IMR-90 (cell line): Measurements from ENCODE around the gene PLD1. TPM values are rescaled to one million over a fixed set of nuclear protein-coding genes. Genes with fewer than 3 reads are reported as not detected.

Experiments used
- ATAC-seq: fragments of 200-7000 bp; cut with Tn5 transposase; 2 replicates; pipeline ENCODE4 v1.9.1; 2020; ENCODE audit warnings: low read depth, mild to moderate bottlenecking, moderate library complexity
- BruUV-seq: library from RNA; stranded (reverse); fragments of 400-500 nt; replicated peaks from 2 replicates; lab custom pipeline; 2021; lab: Mats Ljungman, UMichigan
- CTCF ChIA-PET: fragments of 300-600 bp; formaldehyde crosslinking; extraction: SDS; loops from one replicate; lab custom pipeline; 2021; ENCODE audit warnings: antibody characterized with exemption; lab: Yijun Ruan, JAX
- POLR2A ChIA-PET: fragments of 300-600 bp; sonication (Branson Sonifier 250); formaldehyde crosslinking; loops from one replicate; lab custom pipeline; 2022; ENCODE audit warnings: antibody characterized with exemption; ENCODE audit not compliant: unreplicated experiment; lab: Charles Lee
- DNase-seq: peaks from one replicate; pipeline ENCODE4 v3.0.0; 2013
- H2AFZ ChIP-seq: replicated peaks from 2 replicates; pipeline ENCODE3; 2013; ENCODE audit warnings: low read length, mild to moderate bottlenecking; ENCODE audit not compliant: poor library complexity
- H2AK5ac ChIP-seq: 2 replicates; pipeline ENCODE4 v1.6.1; 2013; ENCODE audit warnings: low read depth, low read length, inconsistent platforms
- H2AK9ac ChIP-seq: replicated peaks from 2 replicates; pipeline ENCODE3; 2013; ENCODE audit warnings: mild to moderate bottlenecking, low read depth, low read length, moderate library complexity; ENCODE audit not compliant: poor library complexity
- H2BK120ac ChIP-seq: 2 replicates; pipeline ENCODE4 v1.6.1; 2013; ENCODE audit warnings: low read depth, low read length, inconsistent platforms
- H2BK15ac ChIP-seq: 3 replicates; pipeline ENCODE4 v1.6.1; 2013; ENCODE audit warnings: low read depth, low read length, inconsistent platforms
- H2BK20ac ChIP-seq: 2 replicates; pipeline ENCODE4 v1.6.1; 2013; ENCODE audit warnings: low read depth, mild to moderate bottlenecking, inconsistent platforms, low read length, moderate library complexity
- H2BK5ac ChIP-seq: 2 replicates; pipeline ENCODE4 v1.6.1; 2013; ENCODE audit warnings: mild to moderate bottlenecking, low read depth, low read length, inconsistent platforms; ENCODE audit not compliant: poor library complexity, severe bottlenecking
- H3K14ac ChIP-seq: replicated peaks from 2 replicates; pipeline ENCODE4 v1.6.1; 2013; ENCODE audit warnings: low read depth, low read length, inconsistent platforms
- H3K18ac ChIP-seq: 2 replicates; pipeline ENCODE4 v1.6.1; 2013; ENCODE audit warnings: low read depth, low read length, control low read depth
- H3K23ac ChIP-seq: 2 replicates; pipeline ENCODE4 v1.6.1; 2013; ENCODE audit warnings: low read depth, low read length, inconsistent platforms
- H3K27ac ChIP-seq: 2 replicates; pipeline ENCODE4 v1.5.1; 2013; ENCODE audit warnings: mild to moderate bottlenecking, control low read depth, low read length; ENCODE audit not compliant: insufficient read depth
- H3K27me3 ChIP-seq: 2 replicates; pipeline ENCODE4 v1.6.1; 2013; ENCODE audit warnings: low read length; ENCODE audit not compliant: control insufficient read depth, insufficient read depth
- H3K36me3 ChIP-seq: 2 replicates; pipeline ENCODE4 v1.6.1; 2013; ENCODE audit warnings: low read length, mixed read lengths; ENCODE audit not compliant: control insufficient read depth, insufficient read depth
- H3K4ac ChIP-seq: 2 replicates; pipeline ENCODE4 v1.6.1; 2013; ENCODE audit warnings: low read depth, low read length, inconsistent platforms
- H3K4me1 ChIP-seq: 2 replicates; pipeline ENCODE4 v1.6.1; 2013; ENCODE audit warnings: low read length, mixed read lengths; ENCODE audit not compliant: control insufficient read depth, insufficient read depth
- H3K4me2 ChIP-seq: 2 replicates; pipeline ENCODE4 v1.6.1; 2013; ENCODE audit warnings: low read depth, mild to moderate bottlenecking, control low read depth, low read length, moderate library complexity
- H3K4me3 ChIP-seq: 2 replicates; pipeline ENCODE4 v1.5.1; 2013; ENCODE audit warnings: low read depth, mild to moderate bottlenecking, control low read depth, low read length, moderate library complexity; ENCODE audit not compliant: insufficient read depth
- H3K56ac ChIP-seq: 2 replicates; pipeline ENCODE4 v1.6.1; 2013; ENCODE audit warnings: low read length, inconsistent platforms; ENCODE audit not compliant: insufficient read depth; ENCODE audit errors: extremely low read depth
- H3K79me1 ChIP-seq, 2 experiments: 2 replicates each; pipeline ENCODE4 v1.6.1; 2013; ENCODE audit warnings: low read length in 2 of 2, inconsistent platforms in 1 of 2, low read depth in 1 of 2
- H3K9ac ChIP-seq: 2 replicates; pipeline ENCODE4 v1.6.1; 2013; ENCODE audit warnings: low read depth, low read length, control low read depth
- H3K9me1 ChIP-seq: 2 replicates; pipeline ENCODE4 v1.6.1; 2013; ENCODE audit warnings: low read length, inconsistent platforms; ENCODE audit not compliant: insufficient read depth
- H3K9me3 ChIP-seq: 2 replicates; pipeline ENCODE4 v1.6.1; 2013; ENCODE audit warnings: low read length; ENCODE audit not compliant: control insufficient read depth, insufficient read depth
- H4K20me1 ChIP-seq: 2 replicates; pipeline ENCODE4 v1.6.1; 2013; ENCODE audit warnings: low read length, inconsistent platforms; ENCODE audit not compliant: insufficient read depth
- H4K5ac ChIP-seq: 2 replicates; pipeline ENCODE4 v1.6.1; 2013; ENCODE audit warnings: mild to moderate bottlenecking, low read depth, low read length, control low read depth
- H4K8ac ChIP-seq, 2 experiments: 2 replicates each; pipeline ENCODE4 v1.6.1; 2013; ENCODE audit warnings: low read depth in 2 of 2, low read length in 2 of 2, control low read depth in 1 of 2, inconsistent platforms in 1 of 2
- H4K91ac ChIP-seq: 2 replicates; pipeline ENCODE4 v1.6.1; 2013; ENCODE audit warnings: low read depth, low read length, inconsistent platforms; ENCODE audit not compliant: insufficient read depth
- MAZ ChIP-seq: IDR thresholded peaks from 2 replicates; pipeline ENCODE4 v1.6.1; 2012; ENCODE audit warnings: low read depth, mild to moderate bottlenecking, low read length, improper control_type of control experiment, moderate library complexity, borderline replicate concordance
- RFX5 ChIP-seq: IDR thresholded peaks from 2 replicates; pipeline ENCODE4 v1.8.0; 2012; ENCODE audit warnings: low read depth, mild to moderate bottlenecking, low read length, moderate library complexity
- WGBS, 2 experiments: methylation state at CpG; one replicate each; pipeline versions ENCODE4 v1.1.5 to v1.1.7; 2013; ENCODE audit warnings: missing lambda C conversion rate in 2 of 2; ENCODE audit not compliant: insufficient read length in 1 of 2; ENCODE audit errors: extremely low coverage in 2 of 2; 5-methylcytosine and 5-hydroxymethylcytosine counted together
- dilution Hi-C: fragments of 300-500 bp; cut with HindIII; formaldehyde crosslinking; loops from one replicate; pipeline ENCODE4 v1.14.3; 2018; ENCODE audit warnings: low sequenced_read_pairs; ENCODE audit not compliant: unreplicated experiment
- in situ Hi-C: fragments of 300-500 bp; cut with MboI; formaldehyde crosslinking; loops from 3 replicates; pipeline ENCODE4 v1.14.3; 2019; ENCODE audit warnings: low sequenced_read_pairs, inconsistent platforms, mixed read lengths
- intact Hi-C: fragments of 100-400 bp; cut with micrococcal nuclease; formaldehyde crosslinking; loops from 2 replicates; pipeline ENCODE4 v1.10.0; 2022
- polyA plus RNA-seq, 3 experiments: library from polyadenylated mRNA; depleted of rRNA; stranded (reverse); fragments of >200 nt; gene quantifications; 2 replicates each; pipeline ENCODE4 v1.2.3, GENCODE V29; 2012; ENCODE audit warnings: low replicate concordance in 1 of 3
- total RNA-seq: library from RNA; depleted of rRNA; stranded (reverse); fragments of >200 nt; gene quantifications from 2 replicates; pipeline ENCODE4 v1.2.3, GENCODE V29; 2012

Gene PLD1
- total and polyA plus RNA-seq, 2 of the 4 experiments (the other 2 are of a cell fraction): 3.3 to 9.7 TPM

GRCh38 chr3:171791692-171792076, 18.6 kb downstream of the PLD1 start:
- Histone ChIP-seq H2AFZ (peak overlapping the region; percentile 69), H3K4me1 (peaks cover 21% of the 10 kb centered on the region), H2BK20ac (peak overlapping the region; percentile 78), H3K9me1 (peaks cover 24% of the 10 kb centered on the region; the same call in 1 of the 2 replicates), H2BK15ac (peak overlapping the region; percentile 90), H3K27ac (no peak overlapping the region), H2BK5ac (peak overlapping the region; percentile 25), H3K18ac (peak overlapping the region; percentile 45; the same call in 1 of the 2 replicates), H3K56ac (no peak overlapping the region), H2BK120ac (peak overlapping the region; percentile 74), H3K9me3 (no peaks in the 10 kb centered on the region), H3K36me3 (no peaks in the 10 kb centered on the region), H3K4me3 (no peak overlapping the region), H3K4me2 (peak overlapping the region; percentile 32; the same call in 1 of the 2 replicates), H4K8ac (peak overlapping the region; percentile 5 to 74; a peak in 3 of 4 replicates), H3K27me3 (no peaks in the 10 kb centered on the region), H4K20me1 (no peaks in the 10 kb centered on the region), H4K5ac (peak overlapping the region; percentile 6; the same call in 1 of the 2 replicates), H3K79me1 (peaks cover 13 to 31% of the 10 kb centered on the region in 2 experiments), H3K23ac (peak overlapping the region; percentile 47; the same call in 1 of the 2 replicates), H3K4ac (peak overlapping the region; percentile 76), H3K14ac (peak overlapping the region; percentile 36), H3K9ac (no peak overlapping the region), H2AK5ac (peak overlapping the region; percentile 79), H2AK9ac (peak overlapping the region; percentile 55), H4K91ac (peak overlapping the region; percentile 51)
- in situ Hi-C loops (no loop called here), dilution Hi-C loops (no loop called here), intact Hi-C loops (no loop called here)
- POLR2A ChIA-PET: no interaction called here
- DNase-seq (peak; percentile 70), ATAC-seq (peak; percentile 81)
- WGBS, 2 experiments: 29% methylated on average over 3 of the region's 5 CpGs; no CpG with 5 or more reads in 1 of the 2 experiments
- CTCF ChIA-PET: interaction anchor here (0.7 kb wide), 1 partner anchor 10 kb away, joined by 3 read pairs; no protein-coding TSS in a partner anchor
- TF ChIP-seq RFX5 (no peak), MAZ (peak; percentile 22; the same call in 1 of the 2 replicates)
- BruUV-seq: no TSS peak
